Measurements from ENCODE around the gene IZUMO1R. TPM values are rescaled to one million over a fixed set of nuclear protein-coding genes. Genes with fewer than 3 reads are reported as not detected.

IZUMO1R gene
- total RNA-seq, 1 experiment from 2014 or later = not detected

GRCh38 chr11:94338651-94339050, 34.3 kb downstream of the IZUMO1R start:
- ChIA-PET CTCF (no interaction called here), POLR2A (no interaction called here)
- Histone ChIP-seq H3K36me3 (ENCODE audit: control insufficient read depth, insufficient read depth, low read length) (no peaks in the 10 kb centered on the region), H3K27ac (ENCODE audit: low read length) (no peak overlapping the region), H3K4me3 (ENCODE audit: low read depth in 2 of 2, low read length in 2 of 2) (no peak overlapping the region), H3K9me3 (ENCODE audit: control insufficient read depth, insufficient read depth, low read depth, low read length) (no peaks in the 10 kb centered on the region), H3K4me1 (ENCODE audit: control insufficient read depth, insufficient read depth, low read length) (no peaks in the 10 kb centered on the region), H3K27me3 (ENCODE audit: control insufficient read depth, insufficient read depth, low read length) (no peaks in the 10 kb centered on the region)
- intact Hi-C loops (cut with micrococcal nuclease; ENCODE audit: unreplicated experiment) = no loop called here
- no peak for DNase-seq (ENCODE audit: low read depth, low spot score)
- no peak for ATAC-seq
- no TSS peak for BruUV-seq (replicated peaks)
- no peak for TF ChIP-seq SIN3A (IDR thresholded peaks at IDR 0.05; ENCODE audit: borderline replicate concordance, insufficient read depth, low read depth, low read length)
- TF ChIP-seq TCF7L2 (IDR thresholded peaks at IDR 0.05; ENCODE audit: low read depth, low read length) = no peak
- no peak for TF ChIP-seq CTCF (IDR thresholded peaks at IDR 0.05)
- TF ChIP-seq POLR2AphosphoS5 (IDR thresholded peaks at IDR 0.05; ENCODE audit: low read depth, low read length) = no peak
- TF ChIP-seq REST (IDR thresholded peaks at IDR 0.05; ENCODE audit: insufficient read depth in 1 of 2, low read depth in 2 of 2, low read length in 1 of 2) = no peak
- in situ Hi-C loops (cut with HindIII; ENCODE audit: low pct_unique_long_range_greater_than_20kb, low sequenced_read_pairs) = no loop called here

GRCh38 chr11:94342250-94342649, 37.9 kb downstream of the IZUMO1R start:
- POLR2A ChIA-PET = interaction anchor here (0.7 kb wide), 1 partner anchor 1738 kb away, joined by 6 read pairs; no protein-coding TSS in a partner anchor

More at GRCh38 chr11:94342250-94342649, 37.9 kb downstream of the IZUMO1R start:
- CTCF ChIA-PET = interaction anchor here (0.6 kb wide), 1 partner anchor 229 kb away, joined by 4 read pairs; no protein-coding TSS in a partner anchor
- no peak overlapping the region for H3K27ac ChIP-seq (ENCODE audit: low read length)
- H3K4me3 ChIP-seq (ENCODE audit: low read depth in 2 of 2, low read length in 2 of 2) = no peak overlapping the region
- no peaks in the 10 kb centered on the region for H3K9me3 ChIP-seq (ENCODE audit: control insufficient read depth, insufficient read depth, low read depth, low read length)
- no peaks in the 10 kb centered on the region for H3K36me3 ChIP-seq (ENCODE audit: control insufficient read depth, insufficient read depth, low read length)
- no peak for ATAC-seq
- DNase-seq (ENCODE audit: low read depth, low spot score) = no peak
- no peak for TF ChIP-seq POLR2AphosphoS5 (IDR thresholded peaks at IDR 0.05; ENCODE audit: low read depth, low read length)
- no peak for TF ChIP-seq REST (IDR thresholded peaks at IDR 0.05; ENCODE audit: insufficient read depth in 1 of 2, low read depth in 2 of 2, low read length in 1 of 2)
- TF ChIP-seq SIN3A (IDR thresholded peaks at IDR 0.05; ENCODE audit: borderline replicate concordance, insufficient read depth, low read depth, low read length) = no peak
- no peak for TF ChIP-seq CTCF (IDR thresholded peaks at IDR 0.05)
- TF ChIP-seq TCF7L2 (IDR thresholded peaks at IDR 0.05; ENCODE audit: low read depth, low read length) = no peak
- intact Hi-C loops (cut with micrococcal nuclease; ENCODE audit: unreplicated experiment) = no loop called here
- in situ Hi-C loops (cut with HindIII; ENCODE audit: low pct_unique_long_range_greater_than_20kb, low sequenced_read_pairs) = no loop called here
- BruUV-seq (replicated peaks) = no TSS peak
- no peaks in the 10 kb centered on the region for H3K4me1 ChIP-seq (ENCODE audit: control insufficient read depth, insufficient read depth, low read length)
- no peaks in the 10 kb centered on the region for H3K27me3 ChIP-seq (ENCODE audit: control insufficient read depth, insufficient read depth, low read length)

Data from Panc1 (cell line).